VCaP (cell line): Measurements from ENCODE around the gene TMBIM1.
A peak's percentile ranks its signal among the peaks of the same experiment; 100 is the strongest.

Experiments used
- H3K27ac ChIP-seq: fragments of 450-650 bp; 2 replicates; pipeline ENCODE4 v1.5.1; 2017
- CTCF ChIP-seq: fragments of 450-650 bp; conservative IDR thresholded peaks from 2 replicates; pipeline ENCODE4 v1.5.1; 2017; ENCODE audit warnings: mild to moderate bottlenecking, moderate library complexity

Gene TMBIM1

GRCh38 chr2:218296200-218296599 lies 3.9 kb upstream of the TMBIM1 start:
- peak overlapping the region; percentile 88 for H3K27ac ChIP-seq
- TF ChIP-seq CTCF = no peak

DNA sequence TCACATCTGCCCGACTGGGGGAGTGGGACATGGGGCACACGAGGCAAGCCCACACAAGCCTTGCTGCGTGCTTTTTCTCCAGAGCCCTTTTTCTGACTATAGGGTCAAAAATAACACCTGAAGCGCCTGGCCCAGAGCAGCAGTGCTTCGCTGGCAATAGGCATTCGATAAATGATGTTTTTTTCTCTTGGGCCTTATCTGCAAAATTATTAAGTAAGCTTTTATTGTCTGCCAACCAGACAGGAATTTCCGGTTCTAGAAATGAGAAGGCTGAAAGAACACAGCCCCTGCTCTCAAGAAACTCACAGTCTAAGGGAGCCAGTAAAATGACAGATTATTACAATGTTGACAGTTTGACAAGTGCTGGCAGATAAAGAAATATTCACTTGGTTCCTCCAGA lies 2.7 kb upstream of the TMBIM1 start:
- H3K27ac ChIP-seq = peak overlapping the region; percentile 88
- no peak for TF ChIP-seq CTCF

- TF ChIP-seq CTCF = no peak
- peak overlapping the region; percentile 88 for H3K27ac ChIP-seq
Observed at GRCh38 chr2:218294430-218295022, 2.2 kb upstream of the TMBIM1 start.

- no peak for TF ChIP-seq CTCF
- peak overlapping the region; percentile 88 for H3K27ac ChIP-seq
Observed at GRCh38 chr2:218293715-218294429, 1.6 kb upstream of the TMBIM1 start.

- H3K27ac ChIP-seq = no peak overlapping the region
- TF ChIP-seq CTCF = no peak
Observed at GRCh38 chr2:218291318-218292047, 820 bp downstream of the TMBIM1 start.

GRCh38 chr2:218290316-218291261 lies 1.7 kb downstream of the TMBIM1 start:
- TF ChIP-seq CTCF = no peak
- H3K27ac ChIP-seq = no peak overlapping the region
